CD4-positive, alpha-beta T cell treated with Interleukin-17A for 1 hour (primary cell): ENCODE measurements around the gene FOXP1.

Source experiments
- DNase-seq: peaks from one replicate; pipeline ENCODE4 v3.0.0-alpha.2; 2020

Gene FOXP1

GRCh38 chr3:71421820-71422566 is 161.5 kb downstream of the FOXP1 start:
- DNase-seq: peak; percentile 68

- DNase-seq: no peak
These were observed 162.1 kb downstream of the FOXP1 start for GRCh38 chr3:71421475-71421819.

- no peak for DNase-seq
These were observed 164.2 kb downstream of the FOXP1 start for GRCh38 chr3:71419369-71419768.

- no peak for DNase-seq
These were observed 165.7 kb downstream of the FOXP1 start for GRCh38 chr3:71417791-71418190.

- DNase-seq: peak; percentile 66
These were observed 166.7 kb downstream of the FOXP1 start for GRCh38 chr3:71416876-71417275.

GRCh38 chr3:71415681-71416122 is 167.8 kb downstream of the FOXP1 start:
- peak; percentile 70 for DNase-seq

- no peak for DNase-seq
These were observed 169.2 kb downstream of the FOXP1 start for GRCh38 chr3:71414189-71414927.

GRCh38 chr3:71413572-71413971 is 170.0 kb downstream of the FOXP1 start:
- DNase-seq: no peak

GRCh38 chr3:71409352-71409751 is 174.2 kb downstream of the FOXP1 start:
- no peak for DNase-seq

- no peak for DNase-seq
These were observed 174.6 kb downstream of the FOXP1 start for GRCh38 chr3:71408903-71409302.

- DNase-seq: no peak
These were observed 175.7 kb downstream of the FOXP1 start for GRCh38 chr3:71407823-71408222.

GRCh38 chr3:71406972-71407810 is 176.3 kb downstream of the FOXP1 start:
- DNase-seq: no peak

GRCh38 chr3:71402911-71403310 is 180.6 kb downstream of the FOXP1 start:
- DNase-seq: no peak

GRCh38 chr3:71402280-71402679 is 181.2 kb downstream of the FOXP1 start:
- DNase-seq: no peak

- no peak for DNase-seq
These were observed 181.8 kb downstream of the FOXP1 start for GRCh38 chr3:71401695-71402231.

- no peak for DNase-seq
These were observed 182.5 kb downstream of the FOXP1 start for GRCh38 chr3:71400986-71401451.

GRCh38 chr3:71399478-71399877 is 184.1 kb downstream of the FOXP1 start:
- no peak for DNase-seq

GRCh38 chr3:71398157-71398836 is 185.2 kb downstream of the FOXP1 start:
- DNase-seq: peak; percentile 53

GRCh38 chr3:71397726-71398125 is 185.8 kb downstream of the FOXP1 start:
- DNase-seq: no peak

- peak; percentile 48 for DNase-seq
These were observed 186.5 kb downstream of the FOXP1 start for GRCh38 chr3:71397046-71397445.

GRCh38 chr3:71395927-71396695 is 187.4 kb downstream of the FOXP1 start:
- no peak for DNase-seq

- DNase-seq: no peak
These were observed 188.1 kb downstream of the FOXP1 start for GRCh38 chr3:71395470-71395869.
